Epithelial cell of esophagus (primary cell): ENCODE measurements around the gene BMP5.

Source experiments
- DNase-seq: peaks from one replicate; pipeline ENCODE4 v3.0.0; 2010; ENCODE audit warnings: low read depth
- H3K4me3 ChIP-seq: 2 replicates; pipeline ENCODE4 v1.5.1; 2011; ENCODE audit warnings: mild to moderate bottlenecking, low read length, control low read depth
- TF ChIP-seq, protein P1 (sequence below): IDR thresholded peaks from 2 replicates; pipeline ENCODE4 v1.5.1; 2011; ENCODE audit warnings: low read depth, mild to moderate bottlenecking, low read length, control low read depth, inconsistent platforms; ENCODE audit not compliant: insufficient read depth; ENCODE audit errors: missing control alignments

Gene BMP5

DNA sequence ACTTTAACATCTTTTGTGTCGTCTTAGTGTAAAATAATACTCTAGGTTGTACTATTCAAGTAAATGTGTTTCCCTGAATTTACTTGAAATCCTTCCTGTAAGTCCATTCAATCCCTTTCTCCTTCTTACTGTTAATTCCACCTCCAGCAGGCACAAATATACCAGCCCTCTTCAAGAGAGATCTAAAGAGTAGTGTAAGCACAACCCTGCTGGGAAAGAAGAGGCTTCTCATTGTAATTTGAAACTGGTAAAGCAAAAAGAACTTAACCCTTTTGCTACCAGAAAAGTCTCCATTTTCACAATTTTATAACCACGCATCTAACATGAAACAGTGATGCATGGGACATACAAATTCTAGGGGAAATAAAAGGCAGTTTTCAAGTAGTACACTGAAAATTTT lies at the start of gene BMP5:
Gene BMP5 (minus strand): TSS at position 191 of the 400 bp plus-strand sequence. CDS start 725 bp downstream, outside the sequence.
- DNase-seq = no peak
- TF ChIP-seq, protein P1, sequence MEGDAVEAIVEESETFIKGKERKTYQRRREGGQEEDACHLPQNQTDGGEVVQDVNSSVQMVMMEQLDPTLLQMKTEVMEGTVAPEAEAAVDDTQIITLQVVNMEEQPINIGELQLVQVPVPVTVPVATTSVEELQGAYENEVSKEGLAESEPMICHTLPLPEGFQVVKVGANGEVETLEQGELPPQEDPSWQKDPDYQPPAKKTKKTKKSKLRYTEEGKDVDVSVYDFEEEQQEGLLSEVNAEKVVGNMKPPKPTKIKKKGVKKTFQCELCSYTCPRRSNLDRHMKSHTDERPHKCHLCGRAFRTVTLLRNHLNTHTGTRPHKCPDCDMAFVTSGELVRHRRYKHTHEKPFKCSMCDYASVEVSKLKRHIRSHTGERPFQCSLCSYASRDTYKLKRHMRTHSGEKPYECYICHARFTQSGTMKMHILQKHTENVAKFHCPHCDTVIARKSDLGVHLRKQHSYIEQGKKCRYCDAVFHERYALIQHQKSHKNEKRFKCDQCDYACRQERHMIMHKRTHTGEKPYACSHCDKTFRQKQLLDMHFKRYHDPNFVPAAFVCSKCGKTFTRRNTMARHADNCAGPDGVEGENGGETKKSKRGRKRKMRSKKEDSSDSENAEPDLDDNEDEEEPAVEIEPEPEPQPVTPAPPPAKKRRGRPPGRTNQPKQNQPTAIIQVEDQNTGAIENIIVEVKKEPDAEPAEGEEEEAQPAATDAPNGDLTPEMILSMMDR = no peak
- no peak within 1 kb of the TSS for H3K4me3 ChIP-seq

DNA sequence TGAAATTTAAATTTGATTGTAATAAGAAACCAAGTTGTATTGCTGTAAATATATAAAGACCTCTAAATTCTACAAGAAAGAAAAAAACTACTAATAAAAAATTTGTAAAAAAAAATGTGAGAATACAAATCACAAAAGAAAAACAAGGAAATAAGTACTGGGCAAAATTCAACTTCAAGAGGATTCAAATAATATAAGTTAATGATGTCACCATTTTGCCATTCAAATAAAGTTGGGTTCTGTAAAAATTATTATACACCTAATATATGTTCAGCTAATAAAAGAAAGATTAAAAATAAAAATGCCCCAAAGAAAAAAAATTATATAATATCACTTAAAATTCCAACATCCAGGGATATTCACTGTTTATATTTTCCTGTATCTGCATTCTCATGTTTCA lies 47.0 kb upstream of the BMP5 start:
- H3K4me3 ChIP-seq = no peak overlapping the region
- TF ChIP-seq, protein P1 = no peak
- DNase-seq = no peak

DNA sequence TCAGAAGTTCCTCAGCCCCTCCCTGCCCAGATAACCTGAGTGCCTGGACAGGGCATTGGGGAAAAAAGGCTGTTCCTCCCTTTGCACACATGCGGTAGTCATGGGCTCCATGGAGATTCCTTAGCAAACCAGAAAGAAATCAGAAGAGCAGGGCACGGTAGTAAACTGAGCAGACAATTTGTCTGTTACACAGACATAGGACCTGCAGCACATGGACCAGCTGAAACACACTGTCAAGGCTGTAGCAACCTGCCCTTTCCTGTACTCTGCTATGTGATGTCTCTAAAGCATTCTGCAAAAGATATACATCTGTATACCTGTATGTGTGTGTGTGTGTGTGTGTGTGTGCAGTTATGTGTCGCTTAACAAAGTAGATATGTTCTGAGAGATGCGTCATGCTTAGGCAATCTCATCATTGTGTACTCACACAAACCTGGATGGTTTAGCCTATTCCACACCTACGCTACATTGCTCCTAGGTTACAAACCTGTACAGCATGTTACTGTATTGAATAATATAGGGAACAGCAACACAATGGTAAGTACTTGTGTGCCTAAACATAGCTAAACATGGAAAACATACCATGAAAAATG lies 44.4 kb upstream of the BMP5 start:
- H3K4me3 ChIP-seq = no peak overlapping the region
- peak; percentile 43 for DNase-seq
- TF ChIP-seq, protein P1 = no peak

DNA sequence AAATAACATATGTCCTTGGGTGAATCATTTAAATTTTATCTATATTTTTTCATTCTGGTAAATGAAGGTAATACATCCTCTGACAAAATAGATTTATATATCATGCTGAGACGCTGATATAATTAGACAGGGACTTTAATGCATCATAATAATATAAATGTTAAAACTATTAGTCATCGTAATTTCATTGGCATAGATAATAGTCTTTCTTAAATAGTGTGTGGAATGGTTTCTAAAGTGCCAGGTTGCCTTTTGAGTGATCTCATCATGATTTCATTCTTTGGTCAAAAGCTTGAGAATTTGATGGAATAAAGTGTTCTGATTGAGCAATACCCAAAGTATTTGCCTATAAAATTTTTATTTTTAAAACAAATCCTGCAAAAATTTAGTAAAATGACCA lies 43.2 kb upstream of the BMP5 start:
- TF ChIP-seq, protein P1 = no peak
- DNase-seq = peak; percentile 56
- no peak overlapping the region for H3K4me3 ChIP-seq

DNA sequence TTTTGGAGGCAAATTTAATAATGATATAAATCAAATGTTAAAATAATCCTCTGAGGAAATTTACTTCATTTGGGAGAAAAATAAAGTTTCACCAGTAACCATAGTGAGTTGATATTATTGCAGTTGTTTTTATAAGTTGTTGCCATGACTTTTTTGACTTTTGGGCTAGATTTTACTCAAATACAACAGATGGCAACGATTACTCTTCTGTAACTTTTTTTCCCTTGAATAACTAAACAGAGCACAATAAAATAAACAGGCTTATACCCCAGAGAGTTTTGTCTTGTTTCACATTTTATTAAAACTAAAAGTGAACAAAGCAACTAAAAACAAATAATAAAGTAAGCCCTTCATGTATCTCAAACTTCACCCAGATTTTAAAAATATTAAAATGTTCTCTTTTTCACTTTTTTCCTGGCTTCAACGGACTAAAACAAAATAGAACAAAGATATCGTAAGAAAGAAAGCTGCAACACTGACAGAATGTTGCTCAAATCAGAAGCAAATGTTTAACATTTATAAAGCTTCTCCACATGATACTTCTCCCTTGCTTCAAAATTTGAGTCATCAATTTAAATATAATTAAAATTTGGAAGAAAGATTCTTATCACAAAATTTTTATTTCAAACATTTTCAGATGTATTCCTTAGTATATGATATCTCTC lies 42.5 kb upstream of the BMP5 start:
- no peak overlapping the region for H3K4me3 ChIP-seq
- TF ChIP-seq, protein P1 = no peak
- DNase-seq = no peak

DNA sequence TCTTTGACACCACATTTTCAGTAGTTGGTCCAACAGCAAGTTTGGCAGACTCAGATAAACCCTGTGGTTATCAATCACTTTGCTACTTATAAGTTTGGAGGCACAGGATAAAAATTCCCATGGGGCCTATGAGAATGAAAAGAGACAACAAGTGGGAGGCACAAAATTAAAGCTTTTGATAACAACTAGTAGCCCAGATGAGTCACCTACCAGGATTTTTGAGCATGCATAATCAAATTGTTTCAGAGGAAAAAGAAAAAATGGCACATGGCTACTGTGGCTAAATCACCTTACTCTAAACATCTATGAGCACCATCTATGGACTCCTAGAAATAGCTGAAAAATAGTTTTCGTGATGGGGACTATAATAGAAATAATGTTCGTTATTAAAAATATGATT lies 40.8 kb upstream of the BMP5 start:
- DNase-seq = peak; percentile 16
- TF ChIP-seq, protein P1 = no peak
- no peak overlapping the region for H3K4me3 ChIP-seq
